ENCODE results near the gene GAPVD1.
"Not testable (repeated sequence)": the region's sequence is repeated elsewhere in the genome, so short reads cannot be mapped to it uniquely, and the experiment has no call there.

GAPVD1 gene

DNA sequence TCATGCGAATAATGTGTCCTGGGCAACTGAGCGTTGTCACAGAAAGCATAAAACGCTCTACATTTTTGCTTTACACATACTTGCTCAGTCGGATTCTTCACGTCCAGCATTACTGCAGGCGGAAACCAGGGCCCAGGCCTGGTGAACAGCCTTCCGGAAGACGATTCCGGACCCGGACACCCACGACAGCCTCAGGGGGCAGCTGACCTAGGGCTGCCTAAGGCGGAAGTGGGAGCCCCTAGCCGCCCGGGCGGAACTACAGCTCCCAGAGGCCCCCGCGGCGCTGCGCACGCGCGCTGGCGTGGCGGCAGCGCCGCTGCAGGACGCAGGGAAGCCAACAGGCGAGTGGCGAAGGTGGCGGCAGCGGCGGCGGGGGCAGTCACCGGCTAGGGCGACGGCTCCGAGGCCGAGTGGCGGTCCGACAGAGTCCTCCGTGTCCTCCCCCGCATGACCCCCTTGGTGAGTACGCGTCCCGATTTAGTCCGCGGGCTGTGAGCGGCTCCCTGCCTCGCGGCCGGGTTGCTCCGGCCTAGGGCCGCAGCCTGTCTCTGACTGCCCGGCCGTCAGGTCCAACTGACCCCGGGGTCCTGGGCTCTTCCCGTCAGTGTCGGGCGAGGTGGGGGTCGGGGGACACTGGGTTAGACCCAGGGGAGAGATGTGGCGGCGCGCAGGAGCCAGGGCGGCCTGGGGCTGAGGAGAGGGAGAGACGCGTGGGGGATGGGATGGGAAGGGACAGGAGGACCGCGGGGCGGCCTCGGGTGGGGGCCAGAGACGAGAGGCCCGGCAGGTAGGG is at the start of gene GAPVD1:
GAPVD1 (plus strand) TSS at position 326 of the 793 bp plus-strand sequence. CDS start 37,096 bp downstream, outside the sequence.
- DNase-seq (ENCODE audit: low read depth in 2 of 2), result peak; percentile 76 to 84

DNA sequence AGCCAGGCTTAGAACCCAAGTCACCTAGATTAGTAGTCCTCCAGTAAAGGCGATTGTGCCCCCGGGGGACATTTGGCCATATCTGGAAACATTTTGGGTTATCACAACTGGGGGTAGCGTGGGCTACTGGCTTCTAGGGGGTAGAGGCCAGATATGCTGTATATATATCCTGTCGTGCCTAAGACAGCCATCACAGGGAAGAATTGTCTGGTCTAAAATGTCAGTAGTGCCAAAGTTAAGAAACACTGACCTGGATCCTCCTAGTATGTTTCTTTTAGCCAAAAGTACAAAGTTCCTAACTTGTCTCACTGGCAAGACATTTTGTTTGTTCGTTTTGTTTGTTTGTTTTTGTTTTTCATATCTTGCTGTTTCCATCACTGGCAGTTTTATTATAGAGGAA is 47.4 kb upstream of the GAPVD1 start:
- DNase-seq (ENCODE audit: low read depth in 2 of 2), result no peak

DNA sequence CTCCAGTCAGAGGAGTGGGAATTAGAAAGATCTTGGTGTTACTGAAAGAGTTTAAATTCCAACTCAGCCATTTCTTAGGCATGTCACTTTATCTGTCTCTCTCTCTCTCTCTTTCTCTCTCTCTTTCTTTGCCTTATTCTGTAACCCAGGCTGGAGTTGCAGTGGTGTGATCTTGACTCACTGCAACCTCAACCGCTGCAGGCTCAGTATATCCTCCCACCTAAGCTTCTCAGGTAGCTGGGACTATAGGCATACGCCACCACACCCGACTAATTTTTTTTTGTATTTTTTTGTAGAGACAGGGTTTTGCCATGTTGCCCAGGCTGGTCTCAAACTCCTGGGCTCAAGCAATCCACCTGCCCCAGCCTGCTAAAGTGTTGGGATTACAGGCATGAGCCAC is 43.0 kb upstream of the GAPVD1 start:
- DNase-seq (ENCODE audit: low read depth in 2 of 2), result no peak

DNA sequence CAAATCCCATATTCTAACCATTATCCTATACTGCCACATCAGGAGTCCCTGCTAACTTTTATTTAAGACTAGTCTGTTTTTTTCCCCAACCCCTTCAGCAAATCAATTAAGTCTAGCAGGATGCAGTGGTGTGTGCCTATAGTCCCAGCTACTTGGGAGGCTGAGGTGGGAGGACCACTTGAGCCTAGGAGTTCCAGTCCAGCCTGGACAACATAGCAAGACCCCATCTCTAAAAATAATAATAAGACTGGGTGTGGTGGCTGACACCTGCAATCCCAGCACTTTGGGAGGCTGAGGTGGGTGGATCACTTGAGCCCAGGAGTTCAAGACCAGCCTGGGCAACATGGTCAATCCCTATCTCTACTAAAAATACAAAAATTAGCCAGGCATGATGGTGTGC is 36.8 kb upstream of the GAPVD1 start:
- DNase-seq (ENCODE audit: low read depth in 2 of 2), result not testable (repeated sequence)

DNA sequence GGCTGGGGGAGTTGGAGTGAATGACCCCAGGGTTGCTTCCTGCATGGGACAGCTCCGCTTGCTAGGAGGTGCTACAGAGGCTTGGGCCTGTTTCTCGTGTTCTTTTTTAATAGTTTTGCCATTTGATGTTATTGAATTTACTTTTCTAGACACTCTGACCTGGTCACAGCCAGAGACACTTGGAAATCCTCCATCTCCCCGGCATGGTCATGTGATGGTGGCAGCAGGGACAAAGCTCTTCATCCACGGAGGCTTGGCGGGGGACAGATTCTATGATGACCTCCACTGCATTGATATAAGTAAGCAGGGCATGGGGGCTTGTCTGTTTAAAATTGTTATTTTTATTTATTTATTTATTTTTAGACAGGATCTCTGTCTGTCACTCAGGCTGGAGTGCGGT is 33.9 kb upstream of the GAPVD1 start:
- no peak for DNase-seq (ENCODE audit: low read depth in 2 of 2)

DNA sequence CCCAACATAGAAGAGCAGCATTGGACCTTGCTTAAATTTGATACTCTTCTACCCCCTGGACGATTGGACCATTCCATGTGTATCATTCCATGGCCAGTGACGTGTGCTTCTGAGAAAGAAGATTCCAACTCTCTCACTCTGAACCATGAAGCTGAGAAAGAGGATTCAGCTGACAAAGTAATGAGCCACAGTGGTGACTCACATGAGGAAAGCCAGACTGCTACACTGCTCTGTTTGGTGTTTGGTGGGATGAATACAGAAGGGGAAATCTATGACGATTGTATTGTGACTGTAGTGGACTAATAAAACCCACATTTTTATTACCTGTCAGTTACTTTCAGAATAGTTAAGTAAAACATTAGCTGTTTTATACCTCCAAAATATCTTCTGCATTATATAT is 27.9 kb upstream of the GAPVD1 start:
- DNase-seq (ENCODE audit: low read depth in 2 of 2), result no peak

GRCh38 chr9:125234099-125234498 is 27.5 kb upstream of the GAPVD1 start:
- DNase-seq (ENCODE audit: low read depth in 2 of 2), result not testable (repeated sequence)

DNA sequence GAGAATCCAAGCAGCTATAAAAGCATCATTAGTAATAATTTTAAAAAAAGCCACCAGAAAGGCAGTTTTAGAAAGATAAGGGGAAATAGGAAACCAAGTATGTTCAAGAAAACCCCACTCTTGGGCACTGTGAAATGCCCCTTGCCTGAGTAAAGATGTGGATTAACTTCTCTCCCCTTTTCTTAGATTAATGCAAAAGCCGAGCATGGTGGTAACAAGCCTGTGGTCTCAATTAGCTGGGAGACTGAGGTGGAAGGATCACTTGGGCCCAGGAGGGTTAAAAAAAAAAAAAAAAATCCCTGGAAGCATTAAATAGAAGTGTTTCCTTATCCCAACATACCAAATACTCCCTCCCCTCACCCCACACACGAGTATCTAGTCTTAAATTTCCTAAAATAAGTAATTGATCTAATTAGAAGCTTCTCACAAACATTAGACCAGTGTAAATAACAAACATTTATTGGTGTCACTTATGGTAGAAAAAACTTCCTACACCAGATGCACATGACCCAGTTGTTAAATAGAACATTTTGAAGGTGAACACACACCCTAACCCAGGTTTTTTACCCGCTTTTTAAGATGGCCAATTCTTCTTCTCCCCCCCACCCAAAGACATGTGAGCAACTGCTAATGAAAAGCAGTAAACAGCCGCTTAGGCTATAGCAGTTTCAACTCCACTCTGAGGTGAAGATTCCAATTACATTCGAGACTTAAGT is 25.7 kb upstream of the GAPVD1 start:
- DNase-seq (ENCODE audit: low read depth in 2 of 2), result no peak

- DNase-seq (ENCODE audit: low read depth in 2 of 2), result not testable (repeated sequence)
Observed at GRCh38 chr9:125236520-125237159, 25.0 kb upstream of the GAPVD1 start.

- DNase-seq (ENCODE audit: low read depth in 2 of 2), result no peak
Observed at GRCh38 chr9:125238127-125238914, 23.3 kb upstream of the GAPVD1 start.

DNA sequence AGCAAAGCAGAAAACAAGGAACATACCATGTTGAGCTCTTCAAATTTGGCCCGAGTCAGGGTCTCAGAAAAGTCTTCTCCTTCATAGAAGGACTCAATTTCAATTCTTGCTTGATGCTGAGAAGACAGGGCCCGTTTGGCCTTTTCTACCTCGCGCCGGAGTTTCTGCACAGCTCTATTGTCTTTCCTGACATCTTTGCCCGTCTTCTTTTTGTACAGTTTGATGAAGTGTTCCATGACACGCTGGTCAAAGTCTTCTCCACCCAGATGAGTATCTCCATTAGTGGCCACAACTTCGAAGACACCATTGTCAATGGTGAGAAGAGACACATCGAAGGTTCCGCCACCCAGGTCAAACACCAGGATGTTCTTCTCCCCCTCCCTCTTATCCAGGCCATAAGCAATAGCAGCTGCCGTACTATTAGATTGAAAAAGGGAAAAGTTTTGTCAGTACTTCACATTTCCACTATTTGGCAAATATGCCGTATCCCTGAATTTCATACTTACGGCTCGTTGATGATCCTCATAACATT is 22.6 kb upstream of the GAPVD1 start:
- no peak for DNase-seq (ENCODE audit: low read depth in 2 of 2)

DNA sequence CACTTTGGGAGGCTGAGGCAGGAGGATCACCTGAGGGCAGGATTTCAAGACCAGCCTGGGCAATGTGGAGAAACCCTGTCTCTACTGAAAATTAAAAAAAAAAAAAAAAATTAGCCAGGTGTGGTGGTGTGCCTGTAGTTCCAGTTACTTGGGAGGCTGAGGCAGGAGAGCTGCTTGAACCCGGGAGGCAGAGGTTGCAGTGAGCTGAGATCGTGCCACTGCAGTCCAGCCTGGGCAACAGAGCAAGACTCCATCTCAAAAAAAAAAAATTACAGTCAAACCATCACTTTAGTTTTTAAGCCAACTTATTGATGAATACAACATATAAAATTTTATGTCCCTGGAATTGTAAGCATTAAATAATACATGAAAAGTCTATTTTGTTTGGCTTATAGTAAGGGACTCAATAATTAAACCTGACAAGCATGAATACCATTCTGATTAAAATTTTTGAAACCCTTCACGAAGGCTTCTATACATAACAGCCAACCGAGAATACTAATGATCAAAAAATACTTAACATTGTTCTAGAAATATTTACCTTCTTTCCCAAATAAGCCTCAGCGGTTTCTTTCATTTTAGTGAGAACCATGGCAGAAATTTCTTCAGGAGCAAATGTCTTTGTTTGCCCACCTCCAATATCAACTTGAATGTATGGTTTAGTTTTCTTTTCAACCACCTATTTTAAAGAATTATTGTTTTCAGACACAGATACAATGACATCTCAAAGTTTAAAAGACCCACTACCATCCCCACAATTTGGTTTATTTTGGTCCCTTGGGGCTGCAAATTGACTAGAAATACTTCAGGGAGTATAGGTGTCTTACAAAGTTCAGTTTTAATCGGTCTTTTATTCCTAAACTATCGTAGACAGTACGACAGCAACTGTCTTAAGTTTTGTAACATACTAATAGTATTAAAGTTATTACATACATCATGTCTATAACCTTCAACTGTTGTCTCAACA is 21.7 kb upstream of the GAPVD1 start:
- no peak for DNase-seq (ENCODE audit: low read depth in 2 of 2)

GRCh38 chr9:125240649-125240999 is 21.0 kb upstream of the GAPVD1 start:
- DNase-seq (ENCODE audit: low read depth in 2 of 2), result peak; percentile 18 to 31

DNA sequence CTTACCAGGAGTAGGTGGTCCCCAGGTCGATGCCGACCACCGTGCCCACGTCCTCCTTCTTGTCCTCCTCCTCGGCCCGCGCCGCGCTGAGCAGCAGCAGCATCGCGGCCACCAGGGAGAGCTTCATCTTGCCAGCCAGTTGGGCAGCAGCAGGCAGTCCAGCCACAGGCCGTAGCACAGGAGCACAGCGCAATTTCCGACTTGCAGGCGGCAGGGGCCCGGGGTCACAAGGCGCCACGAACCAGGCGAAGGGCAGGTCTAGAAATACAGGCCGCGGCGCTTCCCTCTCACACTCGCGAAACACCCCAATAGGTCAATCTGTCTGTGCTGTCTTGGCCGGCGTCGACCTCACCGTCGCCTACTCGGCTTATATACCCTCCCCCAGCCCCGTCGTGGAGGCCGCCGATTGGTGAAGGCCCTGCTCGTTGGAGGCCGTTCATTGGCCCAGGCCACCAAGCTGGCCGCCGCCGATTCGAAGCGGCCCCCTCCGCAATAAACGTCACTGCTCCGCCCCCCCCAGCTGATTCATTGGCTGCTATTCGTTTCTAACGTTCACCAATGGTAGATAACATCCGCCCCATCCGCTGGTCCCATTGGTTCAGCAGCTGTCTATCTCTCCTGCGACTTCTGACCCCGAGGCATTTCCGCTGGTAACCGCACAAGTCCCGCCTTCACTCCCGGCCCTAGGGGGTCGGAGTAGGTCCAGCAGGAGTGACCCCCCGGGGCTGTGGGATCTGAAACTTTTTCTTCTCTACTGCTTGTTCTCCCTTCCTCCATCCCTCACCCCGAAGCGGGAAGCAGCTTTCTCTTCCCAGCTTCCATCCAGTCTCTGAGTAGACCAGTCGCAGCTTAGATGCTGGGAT is 20.4 kb upstream of the GAPVD1 start, which contains the start of gene HSPA5:
HSPA5 (minus strand) TSS at position 344 of the 863 bp plus-strand sequence; CDS start at position 127, 217 bp downstream.
- peak; percentile 99 to 100 for DNase-seq (ENCODE audit: low read depth in 2 of 2)

DNA sequence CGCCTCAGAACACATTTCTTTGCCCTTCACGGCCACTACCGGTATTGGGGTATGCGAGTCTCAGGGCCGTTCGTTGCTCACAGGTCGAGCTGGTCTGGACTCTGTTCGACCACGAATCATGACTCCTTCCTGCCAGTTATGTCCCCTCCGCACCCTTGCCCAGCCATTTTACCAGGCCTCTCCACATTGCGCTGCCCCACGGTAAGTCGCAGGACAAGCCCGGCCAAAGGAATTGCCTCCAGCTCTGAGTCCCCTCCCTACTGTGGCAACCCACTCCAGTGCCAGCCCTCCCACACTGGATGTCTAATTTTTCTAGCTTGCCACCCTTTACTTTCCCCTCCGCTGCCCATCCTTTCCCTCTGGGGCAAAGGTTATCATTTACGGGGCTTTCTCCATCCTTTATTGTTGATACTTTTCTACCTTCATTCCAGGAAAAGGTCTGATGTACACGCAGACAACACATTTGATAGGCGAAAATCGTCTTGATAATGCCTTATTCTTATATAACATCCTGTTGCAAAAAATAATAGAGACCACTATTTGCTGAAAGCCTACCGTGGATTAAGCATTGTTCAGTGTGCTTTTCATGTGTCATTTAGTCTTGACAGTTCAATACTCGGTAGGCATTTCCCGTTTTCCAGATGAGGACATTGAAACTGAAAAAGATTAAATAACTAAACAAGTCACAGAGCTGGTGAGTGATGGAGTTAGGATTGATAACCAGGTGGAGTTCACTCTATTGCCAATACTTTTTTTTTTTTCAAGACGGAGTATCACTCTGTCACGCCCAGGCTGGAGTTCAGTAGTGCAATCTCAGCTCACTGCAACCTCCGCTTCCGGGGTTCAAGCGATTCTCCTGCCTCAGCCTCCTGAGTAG is 19.5 kb upstream of the GAPVD1 start:
- DNase-seq (ENCODE audit: low read depth in 2 of 2), result peak in 1 of 2 experiments; percentile 18

- no peak for DNase-seq (ENCODE audit: low read depth in 2 of 2)
Observed at GRCh38 chr9:125243792-125244260, 17.8 kb upstream of the GAPVD1 start.

DNA sequence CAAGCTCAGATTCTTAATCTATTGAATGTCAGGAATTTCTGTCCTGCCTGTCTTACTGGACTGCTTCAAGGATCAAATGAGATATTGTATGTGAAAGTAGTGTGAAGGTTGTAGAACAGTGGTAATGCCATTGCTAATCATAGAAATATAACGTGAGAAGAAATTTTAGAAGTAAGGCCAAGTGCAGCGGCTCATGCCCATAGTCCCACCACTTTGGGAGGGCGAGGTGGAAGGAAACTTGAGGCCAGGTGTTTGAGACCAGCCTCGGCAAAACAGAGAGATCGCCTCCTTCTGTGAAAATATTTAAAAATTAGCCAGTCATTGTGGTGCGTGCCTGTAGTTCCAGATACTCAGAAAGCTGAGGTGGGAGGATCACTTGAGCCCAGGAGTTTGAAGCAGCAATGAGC is 15.4 kb upstream of the GAPVD1 start:
- DNase-seq (ENCODE audit: low read depth in 2 of 2), result no peak

DNA sequence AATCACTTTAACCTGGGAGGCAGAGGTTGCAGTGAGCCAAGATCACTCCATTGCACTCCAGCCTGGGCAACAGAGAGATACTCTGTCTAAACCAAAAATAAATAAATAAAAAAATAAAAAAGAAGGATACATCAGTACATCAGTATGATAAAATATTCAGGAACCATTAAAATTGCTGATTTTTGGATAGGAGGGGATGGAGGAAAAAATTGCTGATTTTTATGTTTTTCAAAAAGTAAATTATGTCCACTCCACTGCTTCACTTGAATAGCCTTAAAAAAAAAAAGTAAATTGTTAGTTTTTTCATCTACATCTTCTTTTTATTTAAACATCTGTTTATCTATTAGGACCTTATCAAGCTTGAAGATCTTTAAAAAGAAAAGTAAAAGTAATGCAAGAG is 7.4 kb upstream of the GAPVD1 start:
- DNase-seq (ENCODE audit: low read depth in 2 of 2), result no peak
